ENCODE measurements around the gene CIT.

DNA sequence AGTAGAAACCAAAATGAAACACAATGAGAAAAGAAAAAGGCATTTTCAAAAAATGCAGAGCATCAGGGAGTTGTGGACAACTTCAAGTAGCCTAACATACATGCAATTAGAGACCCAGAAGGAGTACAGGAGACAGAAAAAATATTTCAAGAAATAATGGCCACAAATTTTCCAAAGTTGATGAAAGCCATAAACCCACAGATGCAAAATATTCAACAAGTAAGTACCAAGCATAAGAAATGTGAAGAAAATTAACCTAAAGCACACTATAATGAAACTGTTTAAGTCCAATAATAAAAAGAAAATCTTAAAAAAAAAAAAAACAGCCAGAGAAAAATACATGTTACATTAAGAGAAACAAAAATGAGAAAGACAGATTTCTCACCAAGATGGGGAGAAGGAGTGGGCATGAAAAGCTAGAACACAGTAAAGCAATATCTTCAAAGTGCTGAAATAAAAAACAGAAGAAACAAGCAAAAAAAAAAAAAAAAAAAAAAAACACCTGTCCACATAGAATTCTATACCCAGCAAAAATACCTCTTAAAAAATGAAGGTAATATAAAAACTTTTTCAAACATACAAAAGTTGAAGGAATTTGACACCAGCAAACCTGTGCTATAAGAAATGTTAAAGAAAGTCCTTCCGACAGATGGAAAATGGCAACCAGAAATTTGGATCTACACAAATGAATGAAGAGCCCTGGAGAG, 132.1 kb downstream of the CIT start:
- TF ChIP-seq, protein P1, sequence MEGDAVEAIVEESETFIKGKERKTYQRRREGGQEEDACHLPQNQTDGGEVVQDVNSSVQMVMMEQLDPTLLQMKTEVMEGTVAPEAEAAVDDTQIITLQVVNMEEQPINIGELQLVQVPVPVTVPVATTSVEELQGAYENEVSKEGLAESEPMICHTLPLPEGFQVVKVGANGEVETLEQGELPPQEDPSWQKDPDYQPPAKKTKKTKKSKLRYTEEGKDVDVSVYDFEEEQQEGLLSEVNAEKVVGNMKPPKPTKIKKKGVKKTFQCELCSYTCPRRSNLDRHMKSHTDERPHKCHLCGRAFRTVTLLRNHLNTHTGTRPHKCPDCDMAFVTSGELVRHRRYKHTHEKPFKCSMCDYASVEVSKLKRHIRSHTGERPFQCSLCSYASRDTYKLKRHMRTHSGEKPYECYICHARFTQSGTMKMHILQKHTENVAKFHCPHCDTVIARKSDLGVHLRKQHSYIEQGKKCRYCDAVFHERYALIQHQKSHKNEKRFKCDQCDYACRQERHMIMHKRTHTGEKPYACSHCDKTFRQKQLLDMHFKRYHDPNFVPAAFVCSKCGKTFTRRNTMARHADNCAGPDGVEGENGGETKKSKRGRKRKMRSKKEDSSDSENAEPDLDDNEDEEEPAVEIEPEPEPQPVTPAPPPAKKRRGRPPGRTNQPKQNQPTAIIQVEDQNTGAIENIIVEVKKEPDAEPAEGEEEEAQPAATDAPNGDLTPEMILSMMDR (IDR thresholded peaks at IDR 0.05), result no peak
- TF ChIP-seq POLR2A (IDR thresholded peaks at IDR 0.05), result no peak
